ENCODE data around the gene C13orf42. TPM values are rescaled to one million over a fixed set of nuclear protein-coding genes. Genes with fewer than 3 reads are reported as not detected.

Gene C13orf42
- total and polyA plus RNA-seq, 10 of the 15 experiments (the other 5 are each of a cell fraction or from before 2014, with no cell fraction given) = not detected

GRCh38 chr13:51033421-51034185, 77.5 kb downstream of the C13orf42 start:
- no peaks in the 10 kb centered on the region for H3K36me3 ChIP-seq (ENCODE audit: control insufficient read depth in 2 of 2, insufficient read depth in 2 of 2, low read length in 1 of 2)
- H3K4me1 ChIP-seq (ENCODE audit: control insufficient read depth, insufficient read depth, low read length) = no peaks in the 10 kb centered on the region
- WGBS (ENCODE audit: insufficient coverage, insufficient replicate concordance, low lambda C conversion rate, missing lambda C conversion rate) = 73% methylated on average over 5 of the region's 5 CpGs
- H3K9me3 ChIP-seq (replicated peaks; ENCODE audit: control insufficient read depth, insufficient read depth, low read length) = no peaks in the 10 kb centered on the region
- no peak for DNase-seq (ENCODE audit: low read depth, low spot score)
- no peak overlapping the region for H3K4me3 ChIP-seq
- no peak for ATAC-seq
- H3K27ac ChIP-seq (ENCODE audit: control insufficient read depth, insufficient read depth) = no peak overlapping the region
- no peaks in the 10 kb centered on the region for H4K20me1 ChIP-seq (ENCODE audit: control insufficient read depth, insufficient read depth)
- H2AFZ ChIP-seq (ENCODE audit: control insufficient read depth, low read depth, low read length) = no peak overlapping the region
- in situ Hi-C loops (cut with MboI) = no loop called here
- ChIA-PET POLR2A (no interaction called here), SMC1A (ENCODE audit: uncharacterized antibody, unreplicated experiment) (no interaction called here), RAD21 (ENCODE audit: unreplicated experiment) (no interaction called here), CTCF (no interaction called here)
- intact Hi-C loops (cut with micrococcal nuclease; ENCODE audit: unreplicated experiment) = no loop called here
- H3K4me2 ChIP-seq (ENCODE audit: control insufficient read depth, insufficient read depth) = no peak overlapping the region
- no peak for FAIRE-seq
- BruUV-seq (replicated peaks) = no TSS peak
- no peak for TF ChIP-seq YY1 (IDR thresholded peaks at IDR 0.05; ENCODE audit: low read depth, low read length)
- no peak for TF ChIP-seq RAD21 (IDR thresholded peaks at IDR 0.05; ENCODE audit: insufficient read depth, low read depth, low read length)
- TF ChIP-seq RAD51 (IDR thresholded peaks at IDR 0.05) = no peak
- TF ChIP-seq GATAD2B (conservative IDR thresholded peaks at IDR 0.05; ENCODE audit: low read depth) = no peak
- TF ChIP-seq EP300 (IDR thresholded peaks at IDR 0.05; ENCODE audit: borderline replicate concordance in 1 of 2, control insufficient read depth in 1 of 2, low read depth in 2 of 2, low read length in 2 of 2) = no peak
- TF ChIP-seq HDAC2 (IDR thresholded peaks at IDR 0.05) = no peak
- no peak for TF ChIP-seq ZBTB4 (CRISPR knock-in tag; IDR thresholded peaks at IDR 0.05)
- H3K9ac ChIP-seq (ENCODE audit: control insufficient read depth, insufficient read depth, low read length) = no peak overlapping the region
- H3K79me2 ChIP-seq (ENCODE audit: control insufficient read depth, insufficient read depth, low read length) = no peaks in the 10 kb centered on the region
- peaks cover 2 to 3% of the 10 kb centered on the region in 2 experiments; a peak in 3 of 4 replicates for H3K27me3 ChIP-seq (replicated peaks in 1 of 2; ENCODE audit: control insufficient read depth in 2 of 2, insufficient read depth in 2 of 2, low read length in 1 of 2)

Data from GM12878 (cell line).